Measurements from ENCODE around the gene IQSEC3.

GRCh38 chr12:105696-106095 lies 39.1 kb downstream of the IQSEC3 start:
- no peak for TF ChIP-seq POLR2A (IDR thresholded peaks at IDR 0.05)
- TF ChIP-seq, protein P1, sequence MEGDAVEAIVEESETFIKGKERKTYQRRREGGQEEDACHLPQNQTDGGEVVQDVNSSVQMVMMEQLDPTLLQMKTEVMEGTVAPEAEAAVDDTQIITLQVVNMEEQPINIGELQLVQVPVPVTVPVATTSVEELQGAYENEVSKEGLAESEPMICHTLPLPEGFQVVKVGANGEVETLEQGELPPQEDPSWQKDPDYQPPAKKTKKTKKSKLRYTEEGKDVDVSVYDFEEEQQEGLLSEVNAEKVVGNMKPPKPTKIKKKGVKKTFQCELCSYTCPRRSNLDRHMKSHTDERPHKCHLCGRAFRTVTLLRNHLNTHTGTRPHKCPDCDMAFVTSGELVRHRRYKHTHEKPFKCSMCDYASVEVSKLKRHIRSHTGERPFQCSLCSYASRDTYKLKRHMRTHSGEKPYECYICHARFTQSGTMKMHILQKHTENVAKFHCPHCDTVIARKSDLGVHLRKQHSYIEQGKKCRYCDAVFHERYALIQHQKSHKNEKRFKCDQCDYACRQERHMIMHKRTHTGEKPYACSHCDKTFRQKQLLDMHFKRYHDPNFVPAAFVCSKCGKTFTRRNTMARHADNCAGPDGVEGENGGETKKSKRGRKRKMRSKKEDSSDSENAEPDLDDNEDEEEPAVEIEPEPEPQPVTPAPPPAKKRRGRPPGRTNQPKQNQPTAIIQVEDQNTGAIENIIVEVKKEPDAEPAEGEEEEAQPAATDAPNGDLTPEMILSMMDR (IDR thresholded peaks at IDR 0.05 in 4 of 5, conservative IDR thresholded peaks at IDR 0.05 in 1 of 5) = no peak
